KOPT-K1 (cell line): ENCODE measurements around the gene CYBA.

Experiments
- H3K27ac ChIP-seq: fragments of 200-600 bp; sonication (generic); 2 replicates; pipeline ENCODE4 v1.5.1; 2016; ENCODE audit warnings: antibody characterized with exemption, mild to moderate bottlenecking, low read depth, low read length; ENCODE audit not compliant: poor library complexity, severe bottlenecking
- H3K36me3 ChIP-seq: fragments of 200-600 bp; sonication (generic); 2 replicates; pipeline ENCODE4 v1.5.1; 2017; ENCODE audit warnings: antibody characterized with exemption, mild to moderate bottlenecking, low read length, moderate library complexity; ENCODE audit not compliant: insufficient read depth
- H3K9me3 ChIP-seq: fragments of 200-600 bp; sonication (generic); 2 replicates; pipeline ENCODE4 v1.5.1; 2017; ENCODE audit warnings: antibody characterized with exemption, low read length, mild to moderate bottlenecking; ENCODE audit not compliant: insufficient read depth, poor library complexity, severe bottlenecking

Gene CYBA

DNA sequence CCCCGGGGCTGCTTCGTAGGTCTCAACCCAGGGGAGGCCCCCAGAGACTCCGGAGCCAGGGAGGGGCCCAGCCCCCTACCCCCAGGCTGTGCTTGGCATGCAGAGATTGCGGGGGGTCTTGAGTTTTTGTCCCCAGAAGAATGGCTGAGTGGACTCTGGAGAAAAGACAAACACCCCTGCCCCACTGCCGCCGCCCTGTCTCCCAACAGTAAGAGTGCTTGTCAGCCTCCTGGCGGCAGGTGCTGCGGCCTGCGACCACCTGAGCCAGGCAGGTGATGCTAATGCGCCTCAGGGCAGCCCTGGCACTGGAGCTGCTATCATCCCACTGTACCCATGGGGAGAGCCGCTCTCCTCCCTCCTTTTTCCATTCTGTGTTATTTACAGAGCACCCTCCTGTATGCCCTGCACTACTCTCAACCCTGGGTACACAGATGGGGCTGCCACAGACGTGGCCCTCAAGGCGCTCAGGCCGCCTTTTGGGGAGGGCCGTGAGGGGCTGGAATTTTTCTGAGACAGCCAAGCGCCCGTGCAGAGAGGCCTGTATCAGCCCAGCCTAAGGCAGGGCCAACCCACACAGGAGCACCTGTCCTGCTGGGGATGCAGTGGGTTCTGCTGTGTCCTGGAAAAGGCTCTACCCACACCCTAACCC, 15.1 kb downstream of the CYBA start:
- no peak overlapping the region for H3K27ac ChIP-seq
- peaks cover 32% of the 10 kb centered on the region for H3K36me3 ChIP-seq
- H3K9me3 ChIP-seq = no peaks in the 10 kb centered on the region

DNA sequence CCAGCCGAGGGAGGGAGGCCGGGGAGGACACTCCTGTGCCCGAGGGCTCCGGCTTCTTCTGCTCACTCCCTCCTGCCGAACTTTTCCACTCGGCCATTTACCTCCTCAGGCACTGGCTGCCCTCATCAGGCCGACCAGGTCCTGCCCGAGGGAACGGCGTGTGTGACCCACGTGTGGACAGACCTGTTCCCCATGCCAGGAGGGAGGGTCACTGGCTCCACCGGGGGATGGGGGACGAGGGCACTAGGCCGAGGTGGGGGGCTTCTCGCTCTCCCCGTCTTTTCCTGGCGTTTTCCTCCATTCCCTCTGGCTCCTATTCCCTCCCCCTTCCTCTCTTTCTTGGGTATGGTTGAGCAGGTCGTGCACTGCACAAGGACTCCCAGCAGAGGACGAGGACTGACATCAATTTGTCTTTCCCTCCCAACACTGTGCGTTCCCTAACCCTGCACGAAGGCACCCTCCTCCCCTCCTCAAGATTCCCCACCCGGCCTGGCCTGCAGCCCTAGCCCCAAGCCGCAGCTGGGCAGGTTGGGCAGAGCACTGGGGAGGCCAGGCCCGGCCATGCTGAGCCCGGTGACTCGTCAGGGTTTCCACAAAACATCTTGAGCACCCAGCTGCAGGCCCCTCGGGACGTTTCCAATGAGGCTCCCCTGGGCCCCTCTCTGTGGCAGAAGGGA, 15.7 kb downstream of the CYBA start:
- Histone ChIP-seq H3K9me3 (no peaks in the 10 kb centered on the region), H3K27ac (no peak overlapping the region), H3K36me3 (peaks cover 38% of the 10 kb centered on the region)

DNA sequence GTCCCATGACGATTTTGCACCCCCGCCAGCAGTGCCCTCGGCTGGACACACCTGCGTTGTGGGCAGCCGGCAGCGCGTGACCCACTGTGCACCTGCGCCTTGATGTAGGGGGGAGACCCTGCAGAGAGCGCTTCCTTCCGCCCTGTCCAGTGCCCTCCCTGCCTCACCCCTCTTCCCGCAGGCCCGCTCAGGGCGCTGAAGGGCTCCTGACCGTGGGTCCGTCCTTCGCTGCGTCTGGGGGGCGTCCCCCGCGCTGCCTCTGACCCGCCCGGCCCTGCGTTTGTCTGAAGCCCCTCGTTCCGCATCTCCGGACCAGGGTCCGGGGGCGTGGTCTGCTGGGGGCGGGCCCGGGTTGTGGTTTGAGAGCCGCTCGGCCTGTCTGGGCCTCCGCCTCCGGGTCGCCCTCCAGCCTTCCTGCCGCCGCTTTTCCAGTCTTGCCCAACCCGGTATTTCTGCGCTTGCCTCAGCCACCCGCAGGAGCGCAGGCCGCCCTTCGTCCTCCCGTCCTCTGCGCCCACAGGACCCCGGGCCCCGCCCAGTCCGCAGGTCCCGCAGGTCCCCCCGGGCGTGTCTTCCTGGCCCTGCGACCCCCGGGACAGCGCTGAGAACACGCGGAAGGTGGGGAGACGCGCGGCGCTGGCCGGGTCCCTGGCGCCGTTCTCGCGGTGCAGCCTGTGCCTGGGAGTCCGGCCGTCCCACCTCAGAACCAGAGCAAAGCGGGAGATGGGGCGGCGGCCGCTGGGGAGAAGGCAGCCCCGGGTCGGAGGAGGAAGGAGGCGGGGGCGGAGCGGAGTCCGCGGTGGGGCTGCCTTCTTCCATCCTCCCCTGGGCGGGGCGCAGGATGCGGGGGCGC, 16.5 kb downstream of the CYBA start:
- Histone ChIP-seq H3K27ac (no peak overlapping the region), H3K9me3 (no peaks in the 10 kb centered on the region), H3K36me3 (peaks cover 46% of the 10 kb centered on the region)

DNA sequence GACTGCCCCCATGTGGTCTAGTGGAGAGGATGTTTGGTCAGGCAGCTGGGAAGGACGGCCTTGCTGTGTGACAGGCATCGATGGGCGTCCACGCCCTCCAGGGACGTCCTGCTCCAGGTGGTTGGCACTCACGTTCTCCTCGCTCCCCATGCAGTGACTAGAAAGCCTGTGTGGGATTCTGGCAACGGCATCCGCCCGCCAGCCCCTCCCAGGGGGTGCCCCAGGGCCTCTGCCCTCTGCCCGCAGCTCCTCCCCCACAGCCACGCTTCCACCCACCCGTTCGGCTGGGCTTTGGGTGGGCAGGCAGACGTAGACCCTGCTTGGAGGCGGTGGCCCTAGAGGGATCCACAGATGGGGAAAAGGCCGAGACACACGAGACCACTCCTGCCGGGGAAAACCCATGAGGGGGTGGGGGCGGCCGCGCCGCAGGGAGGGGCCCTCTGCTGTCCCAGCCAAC, 17.1 kb downstream of the CYBA start:
- H3K36me3 ChIP-seq = peaks cover 52% of the 10 kb centered on the region
- no peak overlapping the region for H3K27ac ChIP-seq
- no peaks in the 10 kb centered on the region for H3K9me3 ChIP-seq

DNA sequence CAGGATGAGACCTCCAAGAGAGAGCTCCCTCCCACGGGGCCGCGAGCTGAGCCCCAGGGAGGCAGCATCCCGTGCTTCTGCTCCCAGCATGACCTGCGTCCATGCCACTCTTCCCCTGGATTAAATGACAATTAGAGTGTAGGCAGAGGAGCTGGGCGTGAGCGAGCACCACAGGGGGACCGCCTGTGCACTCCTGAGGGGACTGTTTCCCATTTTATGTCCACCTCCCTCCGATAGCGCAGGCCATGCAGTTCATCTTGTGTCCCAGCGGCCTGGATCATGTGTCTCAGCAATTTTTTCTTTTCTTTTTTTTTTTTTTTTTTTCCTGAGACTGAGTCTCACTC, 18.3 kb downstream of the CYBA start:
- peaks cover 63% of the 10 kb centered on the region for H3K36me3 ChIP-seq

DNA sequence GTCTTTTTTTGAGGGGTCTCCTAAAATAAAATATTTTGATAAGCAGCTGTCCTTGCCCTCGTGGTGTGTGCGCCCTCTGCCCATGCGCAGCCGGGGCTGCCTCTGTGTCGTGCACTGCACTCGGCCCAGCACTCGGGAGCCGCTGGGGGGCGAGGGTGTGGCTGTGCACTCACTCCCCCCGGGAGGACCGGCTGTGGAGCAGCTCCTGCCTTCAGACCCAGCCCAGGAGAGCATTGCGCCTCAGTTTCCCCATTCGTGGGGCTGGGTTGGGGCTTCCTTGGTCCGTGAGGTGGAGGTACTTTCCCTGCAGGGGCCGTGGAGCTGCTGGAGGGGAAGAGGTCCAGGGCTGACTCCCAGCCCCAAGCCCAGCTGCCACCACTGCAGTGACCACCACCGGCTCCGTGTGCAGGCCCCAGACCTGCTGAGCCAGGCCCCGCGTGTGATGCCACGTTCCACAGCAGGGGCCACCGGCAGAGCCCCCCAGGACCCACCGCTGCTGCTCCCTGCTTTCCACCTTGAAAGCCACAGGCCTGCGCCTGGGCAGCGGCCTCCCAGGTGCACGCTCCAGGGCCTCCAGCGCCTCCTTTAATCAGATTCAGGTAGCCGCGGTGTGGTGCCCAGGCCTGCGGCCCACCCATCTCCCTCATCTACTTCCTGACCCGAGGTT, 18.8 kb downstream of the CYBA start:
- H3K27ac ChIP-seq = no peak overlapping the region
- H3K9me3 ChIP-seq = no peaks in the 10 kb centered on the region
- peaks cover 68% of the 10 kb centered on the region for H3K36me3 ChIP-seq

More for the DNA sequence above, 18.3 kb downstream of the CYBA start:
- no peak overlapping the region for H3K27ac ChIP-seq
- no peaks in the 10 kb centered on the region for H3K9me3 ChIP-seq

DNA sequence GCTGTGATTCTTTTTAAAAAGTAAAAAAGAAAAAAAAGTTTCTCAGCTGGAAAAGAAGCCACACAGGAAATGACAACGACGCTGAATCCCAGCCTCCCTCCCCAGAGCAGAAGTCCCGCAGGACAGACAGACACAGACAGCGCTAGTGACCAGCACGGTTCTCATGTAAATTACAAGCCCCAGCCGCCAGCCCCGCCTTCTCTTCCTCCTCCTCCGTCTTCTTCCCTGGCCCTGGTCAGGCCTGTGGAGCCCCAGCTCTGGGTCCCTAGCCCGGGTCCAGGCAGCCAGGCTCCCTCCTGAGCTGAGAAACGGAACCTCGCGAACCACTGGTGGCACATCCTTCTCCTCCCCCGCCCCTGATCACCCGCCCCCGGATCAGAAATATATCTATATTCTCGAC, 19.5 kb downstream of the CYBA start:
- Histone ChIP-seq H3K27ac (no peak overlapping the region), H3K36me3 (peaks cover 75% of the 10 kb centered on the region)

DNA sequence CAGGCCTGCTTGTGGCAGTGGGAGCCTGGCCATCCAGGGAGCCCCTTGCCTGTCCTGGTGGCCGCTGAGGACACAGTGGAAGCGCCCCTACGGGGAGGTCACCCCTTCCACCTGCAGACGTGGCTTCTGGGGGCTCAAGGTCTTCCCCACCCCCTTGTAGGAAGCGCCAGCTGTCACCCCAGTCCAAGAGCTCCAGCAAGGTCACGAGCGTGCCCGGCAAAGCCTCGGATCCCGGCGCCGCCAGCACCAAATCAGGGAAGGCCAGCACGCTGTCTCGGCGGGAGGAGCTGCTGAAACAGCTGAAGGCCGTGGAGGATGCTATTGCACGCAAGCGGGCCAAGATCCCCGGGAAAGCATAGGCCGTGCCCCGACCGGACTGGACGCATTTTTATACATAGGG, 19.9 kb downstream of the CYBA start:
- peaks cover 79% of the 10 kb centered on the region for H3K36me3 ChIP-seq
- H3K27ac ChIP-seq = no peak overlapping the region
- H3K9me3 ChIP-seq = no peaks in the 10 kb centered on the region

More for the DNA sequence above, 19.5 kb downstream of the CYBA start:
- H3K9me3 ChIP-seq = no peaks in the 10 kb centered on the region

DNA sequence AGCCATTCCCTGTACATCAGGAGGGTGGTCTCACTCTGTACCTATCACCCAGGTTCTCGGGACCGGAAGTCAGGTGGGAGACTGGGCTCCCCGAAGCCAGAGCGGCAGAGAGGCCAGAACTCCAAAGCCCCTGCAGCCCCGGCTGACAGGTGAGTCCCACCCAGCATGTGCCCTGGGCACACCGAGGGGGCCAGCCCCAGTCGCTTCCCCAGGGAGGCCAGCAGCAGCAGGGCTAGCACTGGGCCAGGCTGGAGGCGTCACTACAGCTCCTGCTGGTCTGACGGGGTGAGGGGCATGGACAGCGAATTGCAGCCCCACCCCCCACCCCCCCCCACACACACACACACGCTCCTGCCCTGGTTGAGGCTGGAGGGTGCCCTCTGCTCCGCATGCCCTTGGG, 20.4 kb downstream of the CYBA start:
- H3K9me3 ChIP-seq = no peaks in the 10 kb centered on the region
- H3K27ac ChIP-seq = no peak overlapping the region
- peaks cover 84% of the 10 kb centered on the region for H3K36me3 ChIP-seq

DNA sequence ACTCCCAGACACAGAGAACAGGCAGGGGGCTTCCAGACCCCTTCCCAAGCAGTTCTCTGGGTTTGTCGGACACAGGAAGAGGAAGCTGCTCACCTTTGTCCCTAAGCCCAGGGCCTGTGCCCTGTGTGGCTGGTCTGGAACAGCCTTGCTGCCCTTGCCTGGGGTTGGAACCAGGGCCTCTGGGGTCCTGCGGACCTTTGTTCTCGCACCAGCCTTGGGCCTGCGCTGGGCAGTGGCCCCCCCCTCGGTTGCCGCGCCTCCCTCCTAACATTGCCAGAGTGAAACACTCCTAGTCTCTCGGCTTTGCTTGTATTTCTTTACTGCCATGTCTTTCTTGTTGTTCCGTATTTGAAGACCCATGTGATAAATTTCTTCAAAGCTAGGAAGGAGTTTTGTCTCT, 21.0 kb downstream of the CYBA start:
- no peak overlapping the region for H3K27ac ChIP-seq
- peaks cover 90% of the 10 kb centered on the region for H3K36me3 ChIP-seq
- H3K9me3 ChIP-seq = no peaks in the 10 kb centered on the region

DNA sequence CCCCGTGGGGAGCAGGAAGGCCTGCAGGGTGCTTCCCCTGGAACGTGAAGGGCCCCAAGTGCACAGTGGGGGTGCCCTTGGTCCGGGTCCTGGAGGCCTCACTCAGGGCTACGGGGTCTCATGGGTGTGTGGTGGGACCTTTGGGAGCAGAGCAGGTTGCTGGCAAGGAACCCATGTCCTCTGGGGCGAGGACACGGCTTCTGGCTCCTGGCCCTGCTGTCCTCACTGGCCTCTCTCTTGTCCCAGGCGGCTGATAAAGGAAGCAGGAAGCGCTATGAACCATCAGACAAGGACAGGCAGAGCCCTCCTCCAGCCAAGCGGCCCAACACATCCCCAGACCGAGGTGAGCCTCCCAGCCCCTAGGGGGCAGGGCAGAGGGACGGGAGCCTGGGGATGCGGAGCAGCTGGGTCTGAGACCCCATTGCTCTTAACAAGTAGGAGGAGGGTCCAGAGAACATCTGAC, 22.3 kb downstream of the CYBA start:
- Histone ChIP-seq H3K9me3 (no peaks in the 10 kb centered on the region), H3K36me3 (peaks cover 98% of the 10 kb centered on the region), H3K27ac (no peak overlapping the region)

DNA sequence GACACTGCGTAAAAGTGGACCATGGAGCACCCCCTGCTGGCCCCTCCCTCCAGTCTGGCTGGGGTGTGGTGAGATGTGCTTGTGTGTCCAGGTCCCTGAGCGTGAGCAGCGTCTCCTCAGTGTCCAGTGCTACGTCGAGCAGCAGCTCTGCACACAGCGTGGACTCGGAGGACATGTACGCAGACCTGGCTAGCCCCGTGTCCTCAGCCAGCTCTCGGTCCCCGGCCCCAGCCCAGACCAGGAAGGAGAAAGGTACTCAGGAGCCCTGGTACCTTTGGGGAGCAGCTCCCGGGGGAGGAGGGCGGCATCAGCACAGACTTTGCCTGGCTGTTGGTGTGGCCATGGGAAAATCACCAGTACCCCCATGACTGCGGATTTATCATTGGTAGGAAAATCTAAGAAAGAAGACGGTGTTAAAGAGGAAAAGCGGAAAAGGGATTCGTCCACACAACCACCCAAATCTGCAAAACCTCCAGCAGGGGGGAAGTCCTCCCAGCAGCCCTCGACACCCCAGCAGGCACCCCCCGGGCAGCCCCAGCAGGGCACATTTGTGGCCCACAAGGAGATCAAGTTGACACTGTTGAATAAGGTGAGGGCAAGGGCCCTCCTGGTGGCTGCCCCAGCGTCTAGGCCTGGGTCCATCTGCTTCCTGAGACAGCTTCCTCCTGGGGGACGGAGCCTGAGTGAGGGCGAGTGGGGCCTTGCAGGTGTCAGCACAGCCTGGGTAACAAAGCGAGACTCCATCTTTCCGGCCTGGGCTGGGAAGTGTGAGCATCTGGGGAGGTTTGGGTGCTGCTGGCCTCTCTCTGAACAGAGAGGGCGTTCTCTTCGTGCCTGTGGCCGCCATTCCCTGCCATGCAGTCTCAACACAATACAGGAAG, 23.1 kb downstream of the CYBA start:
- no peak overlapping the region for H3K27ac ChIP-seq

DNA sequence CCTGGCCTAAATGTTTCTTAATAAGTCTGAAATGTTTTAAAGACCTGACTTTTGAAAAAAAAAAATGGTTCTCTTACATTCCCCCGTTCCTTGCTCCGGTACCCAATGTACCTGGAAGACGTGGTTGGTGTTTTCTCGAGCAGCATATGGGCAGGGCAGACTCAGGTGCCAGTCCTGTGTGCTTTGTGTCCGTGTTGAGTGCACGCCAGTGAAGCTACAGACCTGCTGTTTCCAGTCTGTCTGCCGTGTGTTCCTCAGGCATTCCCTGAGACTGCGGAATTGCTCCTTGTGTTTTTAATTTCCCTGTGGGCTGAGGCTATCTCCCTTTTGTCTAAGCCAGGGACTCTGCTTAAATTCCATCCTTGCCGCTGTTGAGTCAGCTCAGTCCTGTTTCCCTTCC, 24.2 kb downstream of the CYBA start:
- H3K27ac ChIP-seq = no peak overlapping the region
- H3K9me3 ChIP-seq = no peaks in the 10 kb centered on the region
- H3K36me3 ChIP-seq = peaks cover 99% of the 10 kb centered on the region

More for the DNA sequence above, 23.1 kb downstream of the CYBA start:
- H3K9me3 ChIP-seq = no peaks in the 10 kb centered on the region
- peaks cover 98% of the 10 kb centered on the region for H3K36me3 ChIP-seq

DNA sequence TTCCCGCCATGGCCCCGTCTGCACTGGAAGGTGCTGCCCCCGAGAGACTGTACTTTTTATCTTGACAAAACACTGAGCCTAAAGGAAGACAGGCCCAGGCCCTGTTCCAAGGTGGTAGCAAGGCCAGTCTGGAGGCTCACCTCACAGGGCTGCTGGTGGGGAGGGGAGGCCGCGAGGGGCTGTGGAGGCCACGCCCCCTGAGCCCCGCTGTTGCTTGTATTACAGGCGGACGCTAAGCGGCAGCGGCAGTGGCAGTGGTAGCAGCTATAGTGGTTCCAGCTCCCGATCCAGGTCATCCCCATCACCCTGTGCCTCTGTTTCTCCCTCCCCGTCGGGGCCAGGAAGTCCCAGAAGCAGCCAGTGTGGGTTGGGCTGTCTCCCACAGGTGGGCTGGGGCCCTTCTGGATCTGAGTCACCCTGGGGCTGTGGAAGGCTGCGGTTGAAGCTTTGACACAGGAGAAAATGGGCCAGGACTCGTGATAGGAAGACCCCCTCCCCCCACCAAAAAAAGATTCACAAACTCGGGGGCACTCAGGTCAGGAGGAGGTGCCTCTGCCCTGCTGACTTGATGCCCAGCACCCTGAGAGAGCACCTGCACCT, 25.8 kb downstream of the CYBA start:
- peaks cover 95% of the 10 kb centered on the region for H3K36me3 ChIP-seq
- H3K9me3 ChIP-seq = no peaks in the 10 kb centered on the region
- H3K27ac ChIP-seq = no peak overlapping the region
